ENCODE measurements around the gene R3HDM4.

DNA sequence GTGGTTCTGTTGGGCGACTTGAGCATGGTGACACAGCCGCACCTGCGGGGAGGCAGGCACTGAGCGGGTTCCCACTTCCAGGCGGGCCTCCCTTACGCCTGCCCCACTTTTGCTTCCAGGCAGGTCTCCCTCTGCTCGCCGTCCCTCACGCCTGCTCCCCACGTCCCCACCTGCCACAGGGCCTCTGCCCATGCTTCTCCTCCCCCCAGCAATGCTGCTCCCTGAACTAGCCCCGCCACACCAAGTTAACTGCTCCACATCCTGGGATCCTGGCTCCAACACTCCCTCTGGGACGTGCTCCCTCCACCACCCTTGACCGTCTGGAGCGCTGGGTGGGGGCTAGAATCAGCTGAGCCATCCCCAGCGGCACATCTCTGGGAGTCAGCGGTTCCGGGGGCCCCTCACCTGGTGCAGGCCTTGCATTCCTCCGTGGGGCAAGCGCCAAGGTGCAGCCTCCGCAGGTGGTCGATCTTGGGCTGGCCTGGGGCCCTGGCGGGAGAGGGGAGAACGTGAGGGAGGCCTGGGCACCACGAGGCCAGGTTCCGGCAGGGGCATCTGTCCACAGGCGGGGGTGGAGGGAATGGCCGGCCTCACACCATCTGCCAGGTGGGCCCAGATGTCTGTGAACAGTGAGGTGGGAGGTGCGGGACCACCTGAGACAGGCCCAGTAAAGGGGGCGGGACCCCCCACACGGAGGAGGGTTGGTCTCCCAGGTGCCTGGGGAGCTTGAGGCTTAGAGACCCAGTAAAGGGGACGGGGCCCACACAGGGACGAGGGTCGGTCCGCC, 44.4 kb downstream of the R3HDM4 start:
- TF ChIP-seq, protein P1, sequence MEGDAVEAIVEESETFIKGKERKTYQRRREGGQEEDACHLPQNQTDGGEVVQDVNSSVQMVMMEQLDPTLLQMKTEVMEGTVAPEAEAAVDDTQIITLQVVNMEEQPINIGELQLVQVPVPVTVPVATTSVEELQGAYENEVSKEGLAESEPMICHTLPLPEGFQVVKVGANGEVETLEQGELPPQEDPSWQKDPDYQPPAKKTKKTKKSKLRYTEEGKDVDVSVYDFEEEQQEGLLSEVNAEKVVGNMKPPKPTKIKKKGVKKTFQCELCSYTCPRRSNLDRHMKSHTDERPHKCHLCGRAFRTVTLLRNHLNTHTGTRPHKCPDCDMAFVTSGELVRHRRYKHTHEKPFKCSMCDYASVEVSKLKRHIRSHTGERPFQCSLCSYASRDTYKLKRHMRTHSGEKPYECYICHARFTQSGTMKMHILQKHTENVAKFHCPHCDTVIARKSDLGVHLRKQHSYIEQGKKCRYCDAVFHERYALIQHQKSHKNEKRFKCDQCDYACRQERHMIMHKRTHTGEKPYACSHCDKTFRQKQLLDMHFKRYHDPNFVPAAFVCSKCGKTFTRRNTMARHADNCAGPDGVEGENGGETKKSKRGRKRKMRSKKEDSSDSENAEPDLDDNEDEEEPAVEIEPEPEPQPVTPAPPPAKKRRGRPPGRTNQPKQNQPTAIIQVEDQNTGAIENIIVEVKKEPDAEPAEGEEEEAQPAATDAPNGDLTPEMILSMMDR (IDR thresholded peaks at IDR 0.05), result no peak
- peak; percentile 14 for TF ChIP-seq POLR2A (IDR thresholded peaks at IDR 0.05)
- TF ChIP-seq EP300 (IDR thresholded peaks at IDR 0.05), result no peak
